HG03575 (cell line): ENCODE results near the gene BTBD1.

Experiments
- ATAC-seq: cut with Tn5 transposase; IDR thresholded peaks from one replicate; pipeline ENCODE4 v1.9.1; 2021; ENCODE audit not compliant: unreplicated experiment, insufficient number of reproducible peaks, low FRiP score; ENCODE audit errors: extremely low read depth

BTBD1 gene

GRCh38 chr15:82968066-82968465 is 99.0 kb downstream of the BTBD1 start:
- no peak for ATAC-seq

- ATAC-seq: no peak
Observed at GRCh38 chr15:82966671-82967071, 100.4 kb downstream of the BTBD1 start.
